HG03066 (cell line): ENCODE data around the gene DLX5.

Source experiments
- ATAC-seq: cut with Tn5 transposase; IDR thresholded peaks from one replicate; pipeline ENCODE4 v1.9.1; 2021; ENCODE audit warnings: low read depth; ENCODE audit not compliant: unreplicated experiment

The DLX5 gene

GRCh38 chr7:97018791-97019531, 5.7 kb downstream of the DLX5 start:
- ATAC-seq: no peak

- ATAC-seq: no peak
Measured at GRCh38 chr7:97018126-97018601, 6.5 kb downstream of the DLX5 start.

GRCh38 chr7:97017192-97018125, 7.2 kb downstream of the DLX5 start:
- no peak for ATAC-seq

GRCh38 chr7:97016381-97017191, 8.0 kb downstream of the DLX5 start:
- no peak for ATAC-seq

GRCh38 chr7:97015756-97016380, 8.8 kb downstream of the DLX5 start:
- no peak for ATAC-seq

GRCh38 chr7:97015279-97015678, 9.4 kb downstream of the DLX5 start:
- no peak for ATAC-seq

- ATAC-seq: no peak
Measured at GRCh38 chr7:97014145-97014750, 10.4 kb downstream of the DLX5 start.

GRCh38 chr7:97013845-97014134, 10.8 kb downstream of the DLX5 start:
- ATAC-seq: no peak

- no peak for ATAC-seq
Measured at GRCh38 chr7:97013134-97013844, 11.3 kb downstream of the DLX5 start.

- ATAC-seq: no peak
Measured at GRCh38 chr7:97012365-97013133, 12.1 kb downstream of the DLX5 start.

GRCh38 chr7:97011536-97012364, 12.9 kb downstream of the DLX5 start:
- ATAC-seq: no peak

GRCh38 chr7:97011104-97011503, 13.5 kb downstream of the DLX5 start:
- no peak for ATAC-seq

- ATAC-seq: no peak
Measured at GRCh38 chr7:97009753-97010732, 14.6 kb downstream of the DLX5 start.

GRCh38 chr7:97008275-97008917, 16.2 kb downstream of the DLX5 start:
- ATAC-seq: no peak

GRCh38 chr7:97007583-97007861, 17.1 kb downstream of the DLX5 start:
- ATAC-seq: no peak

GRCh38 chr7:97006816-97007582, 17.6 kb downstream of the DLX5 start:
- ATAC-seq: no peak
